NCI-H1417 treated with DMSO at 0.1 percent for 48 hours (cell line): ENCODE measurements around the gene C1orf52.
A peak's percentile ranks its signal among the peaks of the same experiment; 100 is the strongest.

Experiments
- DNase-seq: peaks from one replicate; lab custom pipeline; 2025; lab: John Stamatoyannopoulos, UW

The C1orf52 gene

DNA sequence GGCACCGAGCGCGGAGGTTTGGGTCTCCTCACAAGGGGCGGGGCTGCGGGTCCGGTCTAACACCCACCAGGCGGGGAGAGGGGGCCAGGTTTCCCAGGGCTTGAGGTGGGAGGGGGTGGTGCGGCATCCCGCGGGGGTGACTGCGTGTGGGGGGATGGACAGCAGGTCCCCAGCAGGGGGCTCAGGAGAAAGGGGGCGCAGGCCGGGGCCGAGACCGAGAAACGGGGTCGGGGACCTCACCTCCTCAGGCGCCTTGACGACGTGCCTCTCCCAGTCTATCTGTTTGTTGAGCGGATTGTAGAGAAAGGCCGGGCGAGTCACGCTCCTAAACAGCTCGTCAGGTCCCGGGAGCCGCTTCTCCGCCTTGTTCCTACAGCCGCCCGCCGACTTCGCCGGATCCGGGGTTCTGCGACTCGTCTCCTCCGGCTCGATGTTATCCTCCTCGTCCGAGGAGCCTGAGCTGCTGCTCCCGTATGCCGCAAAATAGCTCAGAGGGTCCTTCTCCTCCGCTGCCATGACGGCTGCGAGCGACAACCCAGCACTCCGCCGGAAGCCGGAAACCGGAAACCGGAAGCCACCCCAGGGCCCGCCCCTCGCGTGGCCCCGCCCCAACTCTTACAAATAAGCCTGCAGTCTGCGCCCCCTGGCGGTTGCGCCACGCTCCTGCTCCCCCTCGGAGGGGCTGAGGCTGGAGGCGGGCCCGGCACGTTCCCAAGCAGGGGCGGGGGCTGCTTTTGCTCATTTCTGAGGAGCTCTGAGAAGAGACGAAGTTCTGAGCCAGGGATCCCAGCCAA is at the start of gene C1orf52:
TSS of gene C1orf52 (minus strand) at position 545 of the 794 bp plus-strand sequence. CDS start at position 516, 29 bp downstream.
- DNase-seq = peak; percentile 25

DNA sequence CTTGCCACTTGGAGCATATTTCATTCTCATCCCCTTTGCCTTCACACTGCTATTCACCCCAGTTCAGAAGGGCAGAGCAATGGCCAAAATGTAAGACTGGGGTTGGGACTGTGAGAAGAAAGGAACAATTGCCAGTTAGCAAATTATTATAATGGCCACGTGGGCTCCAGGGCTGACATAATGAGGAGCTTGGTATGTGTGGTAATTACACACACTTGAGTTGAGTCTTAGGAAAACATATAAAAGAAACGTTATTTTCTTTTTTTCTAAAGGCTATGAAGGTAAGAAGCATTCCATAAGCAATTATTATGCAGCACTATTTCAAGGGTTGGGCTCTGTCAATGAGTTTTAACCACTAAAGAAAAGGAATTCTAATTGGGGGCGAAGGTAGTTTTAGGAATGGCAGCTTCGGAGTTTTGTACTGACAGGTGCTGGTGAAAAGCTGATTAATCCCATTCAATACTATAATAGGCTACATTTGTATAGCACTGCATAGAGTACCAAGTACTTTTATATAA is 49.4 kb upstream of the C1orf52 start:
- no peak for DNase-seq

GRCh38 chr1:85307987-85308832 is 48.7 kb upstream of the C1orf52 start:
- DNase-seq = peak; percentile 8

GRCh38 chr1:85306236-85306635 is 46.8 kb upstream of the C1orf52 start:
- no peak for DNase-seq

GRCh38 chr1:85303440-85304162 is 44.1 kb upstream of the C1orf52 start:
- no peak for DNase-seq

DNA sequence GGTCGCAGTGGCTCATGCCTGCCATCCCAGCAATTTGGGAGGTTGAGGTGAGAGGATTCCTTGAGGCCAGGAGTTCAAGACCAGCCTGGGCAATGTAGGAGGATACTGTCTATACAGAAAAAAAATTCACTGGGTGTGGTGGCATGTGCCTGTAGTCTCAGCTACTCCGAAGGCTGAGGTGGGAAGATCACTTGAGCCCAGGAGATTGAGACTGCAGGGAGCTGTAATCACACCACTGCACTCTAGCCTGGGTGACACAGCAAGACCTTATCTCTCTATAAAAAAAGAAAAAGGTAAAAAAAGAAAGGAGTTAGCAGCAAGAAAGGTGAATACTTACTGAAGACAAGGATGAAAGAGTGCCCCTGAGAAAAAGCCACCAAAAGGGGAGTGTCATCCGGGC is 40.7 kb upstream of the C1orf52 start:
- DNase-seq = no peak

DNA sequence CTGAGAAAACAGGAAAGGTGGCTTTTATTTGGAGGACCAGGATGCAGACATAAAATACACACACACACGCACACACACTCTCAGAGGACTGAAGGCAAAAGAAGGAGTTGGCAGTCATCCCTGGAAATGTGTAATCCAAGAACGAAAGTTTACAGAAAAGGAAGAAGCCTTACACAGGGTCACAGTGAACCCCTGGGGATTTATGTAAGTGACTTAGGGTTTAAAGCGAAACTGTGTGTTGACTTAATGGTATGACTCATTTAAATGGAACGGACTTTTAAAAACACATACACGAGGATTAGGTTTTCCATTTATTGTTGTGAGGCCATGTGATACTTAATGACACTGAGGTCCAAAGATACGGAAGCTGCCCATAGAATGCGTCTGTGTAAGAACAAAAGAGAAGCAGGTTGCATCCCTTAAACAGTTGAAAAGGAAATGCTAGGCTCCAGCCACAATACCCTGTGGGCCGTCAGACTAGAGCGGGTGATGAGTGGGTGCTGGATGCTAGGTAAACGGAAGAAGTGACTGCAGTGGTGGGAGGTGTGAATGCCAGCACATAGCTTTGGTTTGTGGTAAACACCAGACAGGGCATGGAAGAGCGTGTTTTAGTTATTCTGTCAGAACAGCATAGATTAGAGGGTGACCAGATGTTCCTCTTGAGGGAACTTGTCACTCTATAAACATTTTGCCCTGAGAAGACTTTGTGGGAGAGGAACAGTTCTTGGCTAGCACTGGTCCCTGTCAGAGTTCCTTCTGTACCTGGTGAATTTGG is 38.6 kb upstream of the C1orf52 start:
- DNase-seq = no peak

DNA sequence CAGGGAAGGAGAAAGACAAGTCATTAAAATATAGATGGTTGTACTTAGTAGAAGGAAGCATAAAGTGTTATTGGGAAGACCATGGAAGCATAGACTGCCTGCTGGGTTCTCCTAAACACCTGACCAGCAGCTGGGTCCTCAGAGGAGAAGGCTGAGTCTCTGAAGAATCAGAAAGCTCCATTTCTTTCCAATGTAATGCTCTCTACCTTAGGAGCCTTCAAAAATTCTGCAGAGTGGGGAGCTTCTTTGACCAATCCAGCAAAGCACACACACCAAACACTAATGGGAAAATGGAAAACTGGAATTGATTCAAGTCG is 38.0 kb upstream of the C1orf52 start:
- no peak for DNase-seq

GRCh38 chr1:85296980-85297379 is 37.5 kb upstream of the C1orf52 start:
- DNase-seq = no peak

GRCh38 chr1:85295654-85296053 is 36.2 kb upstream of the C1orf52 start:
- DNase-seq = no peak

DNA sequence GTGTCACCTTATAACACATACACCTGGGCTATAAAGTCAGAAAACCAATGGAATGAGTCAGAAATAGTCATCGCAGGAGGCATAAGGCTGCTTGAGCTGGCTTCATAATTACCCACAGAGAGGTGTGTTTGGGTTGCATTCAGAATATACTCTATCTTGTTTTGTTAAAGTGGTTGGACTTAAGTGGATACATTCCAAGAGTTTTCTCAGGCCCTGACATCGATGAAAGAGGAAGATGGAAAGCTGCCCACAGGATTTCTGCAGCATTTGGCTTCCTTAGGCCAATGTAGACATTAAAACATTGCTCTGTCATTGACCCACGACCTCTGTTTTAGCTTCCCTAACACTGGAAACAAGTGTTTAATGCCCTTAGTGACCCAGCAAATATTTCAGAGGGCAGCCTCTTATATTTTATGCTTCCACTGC is 35.6 kb upstream of the C1orf52 start:
- no peak for DNase-seq

DNA sequence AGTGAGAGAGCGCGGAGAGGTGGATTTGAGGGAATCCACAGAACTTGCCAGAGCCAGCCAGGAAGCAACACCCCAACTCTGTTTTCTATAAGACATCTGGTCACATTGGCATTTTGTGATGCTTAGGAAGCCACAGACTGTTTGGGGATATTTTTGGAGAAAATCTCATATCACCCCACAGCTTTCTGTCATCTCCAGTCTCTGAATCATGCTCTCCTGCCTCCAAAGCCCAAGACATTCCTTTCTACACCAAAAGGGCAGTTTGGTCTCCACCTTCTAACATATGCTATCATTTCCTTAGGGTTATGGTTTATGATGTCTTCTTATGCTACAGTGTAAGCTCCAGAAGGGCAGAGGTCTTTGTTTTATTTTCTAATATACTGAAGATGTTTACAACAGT is 31.4 kb upstream of the C1orf52 start:
- no peak for DNase-seq

GRCh38 chr1:85289848-85290335 is 30.4 kb upstream of the C1orf52 start:
- DNase-seq = no peak

- DNase-seq = no peak
Observed at GRCh38 chr1:85289207-85289847, 29.9 kb upstream of the C1orf52 start.

- no peak for DNase-seq
Observed at GRCh38 chr1:85284202-85284601, 24.7 kb upstream of the C1orf52 start.

DNA sequence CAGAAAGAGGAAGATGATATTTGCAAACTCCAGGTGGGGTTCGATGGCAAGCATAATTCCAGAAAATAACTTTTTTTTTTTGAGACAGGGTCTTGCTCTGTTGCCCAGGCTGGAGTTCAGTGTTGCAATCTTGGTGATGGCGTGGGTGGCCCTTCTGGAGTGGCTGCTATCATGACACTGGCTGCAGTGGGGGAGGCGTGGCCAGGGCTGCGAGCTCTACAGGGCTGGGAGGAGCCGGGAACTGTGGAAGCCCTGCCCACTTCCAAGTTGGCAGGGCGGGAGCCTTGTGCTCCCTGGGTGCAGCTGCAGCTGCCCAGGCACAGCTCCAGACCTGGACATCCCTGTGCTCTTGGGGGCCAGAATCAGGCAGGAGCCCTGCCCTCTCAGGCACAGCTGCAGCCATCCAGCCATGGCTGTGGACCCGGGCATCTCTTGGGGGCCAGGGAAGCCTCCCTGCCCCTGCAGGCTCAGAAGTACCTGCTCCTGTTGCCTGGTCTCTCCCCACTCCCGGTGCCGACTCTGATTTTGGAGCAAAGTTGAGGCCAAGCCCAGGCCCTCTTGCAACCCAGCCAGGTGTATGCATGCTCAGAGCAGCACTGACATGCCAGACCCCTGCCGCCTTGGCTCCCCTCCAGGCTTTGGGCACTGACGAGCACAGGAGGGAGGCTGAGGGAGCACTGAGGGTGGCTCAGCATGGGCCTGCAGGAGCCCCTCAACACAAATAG is 24.2 kb upstream of the C1orf52 start:
- DNase-seq = no peak

- no peak for DNase-seq
Observed at GRCh38 chr1:85282424-85282823, 23.0 kb upstream of the C1orf52 start.

DNA sequence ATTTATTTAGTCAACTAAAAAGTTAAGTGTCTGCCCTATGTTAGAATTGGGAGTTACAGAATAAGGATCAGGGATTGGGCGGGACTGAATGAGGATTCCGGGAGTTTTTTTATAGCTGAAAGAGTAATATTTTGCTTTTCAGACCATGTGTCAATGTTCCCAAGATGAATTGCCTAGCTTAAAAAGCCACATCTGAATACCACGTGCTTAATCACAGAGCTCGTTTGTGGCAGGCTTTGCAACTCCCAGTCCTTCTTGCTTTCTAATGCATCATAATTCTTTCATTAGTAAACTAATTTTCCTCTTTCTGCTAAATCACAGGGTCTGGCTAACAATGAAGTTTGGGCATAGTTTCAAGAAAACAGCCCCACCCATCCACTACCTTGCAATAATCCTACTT is 21.2 kb upstream of the C1orf52 start:
- DNase-seq = no peak

GRCh38 chr1:85279458-85280080 is 20.1 kb upstream of the C1orf52 start:
- DNase-seq = no peak

DNA sequence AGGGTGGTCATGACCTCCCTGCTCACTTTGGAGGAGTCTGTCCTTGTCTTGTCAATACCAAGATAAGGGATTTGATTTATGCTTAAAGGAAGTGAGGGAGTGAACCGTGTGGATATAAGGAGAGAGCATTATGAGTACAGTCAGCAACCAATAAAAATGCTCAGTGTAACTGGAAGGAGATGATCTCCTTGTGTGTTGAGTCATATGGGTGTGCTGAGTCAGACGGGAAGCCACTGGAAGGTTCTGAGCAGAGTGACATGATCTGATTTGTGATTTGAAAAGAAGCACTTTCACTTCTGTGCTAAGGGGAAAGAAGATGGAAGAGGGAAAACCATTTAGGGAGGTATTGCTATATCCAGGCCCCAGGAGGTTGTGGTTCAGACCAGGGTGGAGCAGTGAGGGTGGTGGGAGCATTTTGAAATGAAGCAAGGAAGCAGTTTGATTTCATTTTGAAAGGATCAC is 19.4 kb upstream of the C1orf52 start:
- no peak for DNase-seq
